ENCODE data around the gene PIM3.
A peak's percentile ranks its signal among the peaks of the same experiment; 100 is the strongest.

GRCh38 chr22:50012211-50013181 lies 51.9 kb downstream of the PIM3 start, which contains the start of gene IL17REL:
- TF ChIP-seq POLR2A (IDR thresholded peaks at IDR 0.05) (no peak), CTCF (IDR thresholded peaks at IDR 0.05) (peak in 3 of 4 experiments; percentile 11 to 31 (median 23))

All from uterus (tissue), 2 donors.